HUES6 (cell line): ENCODE measurements around the gene SLC2A9.

Source experiments
- H3K27ac ChIP-seq: 2 replicates; pipeline ENCODE4 v1.7.0; 2013; ENCODE audit warnings: low read depth, mild to moderate bottlenecking, low read length, inconsistent platforms
- H3K27me3 ChIP-seq: 2 replicates; pipeline ENCODE4 v1.6.1; 2013; ENCODE audit warnings: low read length; ENCODE audit not compliant: control insufficient read depth, insufficient read depth
- H3K36me3 ChIP-seq: 2 replicates; pipeline ENCODE4 v1.6.1; 2013; ENCODE audit warnings: low read length; ENCODE audit not compliant: control insufficient read depth, insufficient read depth
- H3K4me1 ChIP-seq: 2 replicates; pipeline ENCODE4 v1.6.1; 2013; ENCODE audit warnings: low read length; ENCODE audit not compliant: control insufficient read depth, insufficient read depth
- H3K4me3 ChIP-seq: 2 replicates; pipeline ENCODE4 v1.5.1; 2013; ENCODE audit warnings: low read depth, low read length
- H3K9ac ChIP-seq: one replicate; pipeline ENCODE4 v1.6.1; 2013; ENCODE audit warnings: mild to moderate bottlenecking, low read length
- H3K9me3 ChIP-seq: 2 replicates; pipeline ENCODE4 v1.6.1; 2013; ENCODE audit warnings: low read depth, low read length; ENCODE audit not compliant: control insufficient read depth, insufficient read depth

SLC2A9 gene

DNA sequence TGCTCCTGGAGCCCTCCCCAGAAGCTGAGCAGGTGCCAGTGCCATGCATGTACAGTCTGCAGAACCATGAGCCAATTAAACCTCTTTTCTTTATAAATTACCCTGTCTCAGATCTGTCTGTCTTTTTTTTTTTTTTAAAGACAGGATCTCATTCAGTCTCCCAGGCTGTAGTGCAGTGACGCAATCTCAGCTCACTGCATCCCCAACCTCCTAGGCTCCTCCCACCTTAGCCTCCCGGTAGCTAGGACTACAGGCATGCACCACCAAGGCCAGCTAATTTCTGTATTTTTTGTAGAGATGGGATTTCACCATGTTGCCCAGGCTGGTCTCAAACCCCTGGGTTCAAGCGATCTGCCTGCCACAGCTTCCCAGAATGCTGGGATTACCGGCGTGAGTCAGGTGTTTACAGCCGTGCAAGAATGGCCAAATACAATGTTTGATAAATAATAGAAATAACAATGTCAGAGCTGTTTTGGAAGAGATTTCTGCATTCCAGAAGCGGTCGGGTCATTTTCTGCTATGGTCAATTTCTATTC lies 68.8 kb downstream of the SLC2A9 start:
- no peak overlapping the region for H3K4me3 ChIP-seq
- no peaks in the 10 kb centered on the region for H3K36me3 ChIP-seq
- H3K27ac ChIP-seq, result no peak overlapping the region
- H3K27me3 ChIP-seq, result no peaks in the 10 kb centered on the region
- H3K9ac ChIP-seq, result no peak overlapping the region
- no peaks in the 10 kb centered on the region for H3K4me1 ChIP-seq
- H3K9me3 ChIP-seq, result no peaks in the 10 kb centered on the region

DNA sequence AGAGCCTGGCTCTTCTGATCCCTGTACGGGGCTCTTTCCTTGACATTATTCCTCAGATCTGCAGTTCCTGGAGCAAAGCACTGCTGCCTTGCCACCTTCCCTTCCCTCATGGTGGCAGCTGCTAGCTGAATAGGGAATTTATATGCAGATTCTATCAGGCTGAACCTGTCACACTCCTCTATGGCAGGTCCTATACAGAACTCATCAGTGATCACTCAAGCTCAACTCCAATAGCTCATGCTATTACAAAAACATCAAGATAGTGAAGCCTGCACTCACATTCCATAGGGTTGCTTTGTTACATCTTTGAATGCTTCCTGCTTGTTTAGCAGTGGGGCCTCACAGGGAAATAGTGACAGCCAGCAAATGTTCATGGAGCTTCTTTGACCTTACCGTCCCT lies 71.7 kb downstream of the SLC2A9 start:
- H3K36me3 ChIP-seq, result no peaks in the 10 kb centered on the region
- H3K27ac ChIP-seq, result no peak overlapping the region
- no peak overlapping the region for H3K4me3 ChIP-seq
- H3K9me3 ChIP-seq, result no peaks in the 10 kb centered on the region
- no peaks in the 10 kb centered on the region for H3K27me3 ChIP-seq
- H3K9ac ChIP-seq, result no peak overlapping the region
- no peaks in the 10 kb centered on the region for H3K4me1 ChIP-seq

DNA sequence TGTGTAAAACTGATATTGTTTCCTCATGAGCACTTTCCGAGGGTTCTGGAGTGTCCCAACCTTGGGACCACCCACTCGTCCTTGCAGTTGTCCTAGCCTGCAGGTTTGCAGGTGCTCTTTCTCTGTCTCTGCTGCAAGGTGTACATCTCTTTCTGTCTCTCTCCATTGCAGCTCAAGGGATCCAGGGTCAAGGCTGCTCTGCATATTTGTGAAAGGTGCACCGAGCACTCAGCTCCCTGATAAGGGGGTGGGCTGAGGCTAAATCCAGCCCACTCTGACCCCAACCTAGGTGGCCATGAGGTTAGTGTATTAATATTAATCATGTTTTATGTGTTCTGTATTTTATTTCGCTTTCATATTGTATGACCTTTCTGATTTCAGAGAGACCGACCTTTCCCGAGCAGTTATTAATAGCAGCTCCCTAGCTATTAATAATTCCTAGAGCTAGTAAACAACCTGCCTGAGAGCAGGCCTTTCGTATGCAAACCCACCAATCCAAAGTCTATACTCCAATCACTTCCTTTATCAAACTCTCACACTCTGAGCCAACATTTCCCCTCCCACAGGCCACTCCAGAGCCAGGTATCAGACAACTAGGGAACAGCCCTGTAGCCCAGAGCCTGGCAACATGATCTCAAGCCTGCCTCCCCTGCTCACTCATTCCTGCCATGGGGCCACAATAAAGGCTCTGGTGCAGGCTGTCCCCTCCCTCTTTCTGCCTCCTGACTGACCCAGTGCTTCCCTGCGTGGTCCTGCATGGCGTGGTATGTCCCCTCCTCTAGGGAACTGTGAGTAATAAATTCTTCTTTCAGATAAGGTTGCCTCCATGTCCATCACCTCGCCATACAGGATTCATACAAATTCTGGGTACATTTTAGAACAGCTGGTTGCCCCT lies 73.9 kb downstream of the SLC2A9 start:
- no peaks in the 10 kb centered on the region for H3K36me3 ChIP-seq
- H3K4me1 ChIP-seq, result no peaks in the 10 kb centered on the region
- no peak overlapping the region for H3K27ac ChIP-seq
- no peaks in the 10 kb centered on the region for H3K27me3 ChIP-seq
- no peak overlapping the region for H3K4me3 ChIP-seq
- H3K9ac ChIP-seq, result no peak overlapping the region
- no peaks in the 10 kb centered on the region for H3K9me3 ChIP-seq

DNA sequence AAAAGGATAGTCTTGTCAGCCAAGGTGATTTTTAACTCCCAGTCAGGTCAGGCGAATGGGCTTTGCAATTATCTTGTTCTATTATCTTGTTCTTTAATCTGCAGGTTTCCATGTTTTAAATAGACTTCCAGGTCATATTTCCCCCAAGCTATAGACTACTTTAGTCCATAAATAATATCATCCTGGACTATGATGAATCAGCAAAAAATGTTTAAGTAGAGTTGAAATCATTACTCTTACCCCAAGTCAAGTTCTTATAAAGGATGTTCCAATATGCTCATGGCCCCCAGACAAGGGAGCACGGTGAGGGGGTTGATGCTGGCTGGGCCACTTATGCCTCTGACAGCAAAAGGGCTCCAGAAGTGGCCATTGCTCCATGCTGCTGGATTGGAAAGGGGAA lies 75.1 kb downstream of the SLC2A9 start:
- no peaks in the 10 kb centered on the region for H3K27me3 ChIP-seq
- no peaks in the 10 kb centered on the region for H3K9me3 ChIP-seq
- no peaks in the 10 kb centered on the region for H3K4me1 ChIP-seq
- no peak overlapping the region for H3K4me3 ChIP-seq
- H3K9ac ChIP-seq, result no peak overlapping the region
- H3K27ac ChIP-seq, result no peak overlapping the region
- H3K36me3 ChIP-seq, result no peaks in the 10 kb centered on the region

DNA sequence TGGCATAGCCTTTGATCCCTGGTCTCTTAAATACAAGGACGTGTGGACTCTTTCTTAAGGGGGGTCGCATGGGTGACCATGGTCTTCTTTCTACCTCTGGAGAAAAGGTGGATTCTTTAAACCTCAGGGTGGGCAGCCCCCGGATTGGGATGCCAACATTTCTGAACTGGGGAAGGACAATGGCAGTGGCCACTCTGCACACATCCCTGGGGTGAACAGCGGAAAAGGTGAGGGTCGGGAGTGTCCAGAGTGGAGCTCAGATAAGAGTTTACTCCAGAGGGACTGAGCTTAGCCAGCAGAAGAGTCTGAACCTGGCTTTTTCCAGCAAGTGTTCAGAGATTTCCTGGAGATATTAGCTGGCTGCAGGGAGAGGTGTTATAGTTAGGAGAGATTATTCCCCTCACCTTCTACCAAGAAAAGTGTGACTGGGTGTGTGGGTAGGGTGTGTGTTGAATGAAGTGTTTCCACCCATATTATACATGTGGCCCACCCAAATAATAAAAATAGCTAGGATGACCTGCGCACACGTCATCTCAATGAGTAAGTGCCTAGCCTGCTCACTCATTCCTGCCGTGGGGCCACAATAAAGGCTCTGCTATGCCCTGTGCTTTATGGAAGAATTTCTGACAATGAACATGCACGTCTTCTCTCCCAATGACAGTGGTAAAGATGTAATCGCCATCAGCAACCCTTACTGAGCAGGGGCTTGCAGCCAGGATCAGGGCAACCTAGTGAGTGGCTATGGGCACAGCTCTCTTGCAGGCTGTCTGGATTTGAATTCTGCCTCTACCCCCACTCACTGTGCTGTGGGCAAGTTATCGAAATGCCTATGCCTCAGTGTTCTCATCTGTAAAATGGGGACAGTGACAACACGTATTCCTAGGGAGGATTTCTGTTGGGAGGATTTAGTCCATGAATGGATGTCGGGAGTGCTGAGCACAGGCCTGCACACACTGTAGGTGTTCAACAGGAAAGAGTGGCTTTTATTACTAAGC lies 76.6 kb downstream of the SLC2A9 start:
- Histone ChIP-seq H3K27me3 (no peaks in the 10 kb centered on the region), H3K36me3 (no peaks in the 10 kb centered on the region), H3K9me3 (no peaks in the 10 kb centered on the region), H3K4me3 (no peak overlapping the region), H3K9ac (no peak overlapping the region), H3K27ac (no peak overlapping the region), H3K4me1 (peaks cover 1% of the 10 kb centered on the region; the same call in 1 of the 2 replicates)

DNA sequence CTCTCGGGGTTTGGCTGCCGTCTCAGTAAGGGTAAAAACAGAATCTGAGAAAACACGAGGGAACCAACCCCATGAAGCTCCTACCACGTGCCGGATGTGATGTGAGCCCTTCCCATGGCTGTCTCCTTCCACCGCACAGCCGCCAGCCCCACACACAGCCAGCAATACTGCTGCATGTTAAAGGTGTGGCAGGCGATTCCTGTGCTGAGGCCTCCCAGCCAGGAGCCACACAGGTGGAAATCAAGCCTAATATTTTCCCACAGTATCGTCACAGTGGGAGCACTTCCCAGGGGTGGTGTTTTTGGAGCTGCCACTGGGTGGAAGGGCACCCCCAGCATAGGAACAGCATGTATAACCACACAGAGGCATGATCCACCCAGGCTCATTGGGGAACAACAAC lies 77.5 kb downstream of the SLC2A9 start:
- Histone ChIP-seq H3K36me3 (no peaks in the 10 kb centered on the region), H3K9ac (no peak overlapping the region), H3K4me3 (no peak overlapping the region), H3K4me1 (peaks cover 11% of the 10 kb centered on the region), H3K27ac (no peak overlapping the region), H3K9me3 (no peaks in the 10 kb centered on the region), H3K27me3 (no peaks in the 10 kb centered on the region)

DNA sequence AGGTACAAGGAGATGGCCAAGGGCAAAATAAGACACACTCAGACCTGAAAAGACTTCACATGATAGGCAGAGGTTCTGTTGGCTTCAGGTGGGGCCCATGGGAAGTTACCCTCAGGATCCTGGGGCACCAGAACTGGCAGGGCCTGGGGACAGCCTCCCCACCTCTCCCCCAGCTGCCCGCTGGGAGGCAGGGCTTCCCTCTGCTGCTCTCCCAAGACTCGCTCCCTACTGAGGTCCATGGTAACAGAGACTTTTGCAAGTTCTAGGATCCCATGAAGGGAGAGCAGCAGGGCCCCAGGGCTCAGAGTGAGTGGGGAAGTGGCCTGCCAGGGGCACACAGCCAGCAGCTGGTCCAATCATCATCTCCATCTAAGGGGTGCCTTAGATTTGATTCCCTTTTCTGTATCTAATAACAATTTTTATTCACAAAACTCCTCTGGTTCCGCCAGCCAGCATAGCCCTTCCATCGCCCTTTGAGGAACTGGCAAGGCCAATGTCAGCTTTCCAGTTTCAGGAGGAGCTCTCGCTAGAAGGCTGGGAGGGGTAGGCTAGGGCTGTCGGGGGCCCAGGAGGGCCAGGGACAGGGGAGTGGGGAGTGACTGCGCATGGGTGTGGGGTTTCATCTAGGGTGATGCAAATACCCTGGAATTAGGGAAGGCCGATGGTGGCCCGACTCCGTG lies 78.2 kb downstream of the SLC2A9 start:
- no peaks in the 10 kb centered on the region for H3K36me3 ChIP-seq
- H3K9me3 ChIP-seq, result no peaks in the 10 kb centered on the region
- H3K4me1 ChIP-seq, result peaks cover 15% of the 10 kb centered on the region
- H3K27ac ChIP-seq, result no peak overlapping the region
- no peak overlapping the region for H3K4me3 ChIP-seq
- no peak overlapping the region for H3K9ac ChIP-seq
- H3K27me3 ChIP-seq, result no peaks in the 10 kb centered on the region

DNA sequence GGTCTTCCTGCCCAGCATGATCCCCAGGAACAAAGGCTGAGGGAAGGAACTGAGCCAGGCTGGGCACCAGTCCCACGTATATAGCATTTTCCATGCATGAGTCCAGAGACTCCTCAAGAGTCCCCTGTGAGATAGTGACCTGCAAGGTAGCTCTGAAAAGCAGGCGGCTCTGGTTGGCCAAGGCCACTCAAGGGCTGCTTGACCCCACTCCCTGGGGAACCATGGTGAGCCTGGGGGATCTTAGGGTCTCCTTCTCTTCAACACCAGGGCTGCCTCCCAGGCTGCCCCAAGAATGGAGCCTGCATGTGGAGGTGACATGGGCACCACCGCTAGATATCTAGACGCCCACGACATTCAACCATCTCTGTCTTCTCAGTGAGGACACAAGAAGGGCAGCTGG lies 79.2 kb downstream of the SLC2A9 start:
- no peaks in the 10 kb centered on the region for H3K27me3 ChIP-seq
- H3K36me3 ChIP-seq, result no peaks in the 10 kb centered on the region
- no peak overlapping the region for H3K9ac ChIP-seq
- no peaks in the 10 kb centered on the region for H3K9me3 ChIP-seq
- H3K27ac ChIP-seq, result no peak overlapping the region
- H3K4me3 ChIP-seq, result no peak overlapping the region
- peaks cover 15% of the 10 kb centered on the region for H3K4me1 ChIP-seq

DNA sequence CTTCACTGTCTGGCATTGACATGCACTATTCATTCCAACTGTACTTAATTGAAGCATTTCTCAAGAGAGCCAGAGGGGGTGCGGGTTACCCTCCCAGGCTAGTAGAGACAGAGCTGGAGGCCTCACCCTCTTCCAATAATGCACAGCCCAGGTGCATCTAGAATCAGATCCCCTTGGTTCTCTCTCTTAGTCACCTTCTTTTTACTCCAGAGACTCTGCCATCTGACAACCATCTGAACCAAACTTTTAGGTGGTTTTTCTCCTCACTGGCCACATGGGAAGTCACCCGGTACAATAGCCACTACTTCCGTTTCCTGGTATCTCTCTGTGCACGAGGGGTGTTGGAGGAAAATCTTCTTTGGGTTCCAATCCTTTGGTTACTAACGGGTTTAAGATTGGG lies 81.3 kb downstream of the SLC2A9 start:
- Histone ChIP-seq H3K4me1 (peaks cover 15% of the 10 kb centered on the region), H3K27ac (no peak overlapping the region), H3K36me3 (no peaks in the 10 kb centered on the region), H3K27me3 (no peaks in the 10 kb centered on the region), H3K4me3 (no peak overlapping the region), H3K9me3 (no peaks in the 10 kb centered on the region), H3K9ac (no peak overlapping the region)

DNA sequence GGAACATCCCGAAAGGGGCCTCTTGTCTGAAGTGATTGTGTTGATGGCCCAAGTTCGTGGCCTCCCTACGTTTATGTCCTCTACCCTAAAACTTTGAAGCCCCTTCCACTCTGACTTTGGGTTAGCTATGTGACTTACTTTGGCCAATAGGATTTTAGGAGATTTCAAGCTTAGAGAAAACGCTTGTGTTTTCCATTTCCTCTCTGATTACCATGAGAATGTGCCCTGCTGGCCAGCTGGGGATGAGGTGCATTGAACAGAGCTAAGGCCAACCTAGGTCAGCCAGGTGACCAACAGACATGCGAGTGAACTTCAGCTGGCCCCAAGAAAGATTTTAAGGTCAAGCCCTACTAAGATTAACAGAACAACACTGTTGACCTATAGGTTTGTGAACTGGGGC lies 82.4 kb downstream of the SLC2A9 start:
- Histone ChIP-seq H3K27me3 (no peaks in the 10 kb centered on the region; the same call in 1 of the 2 replicates), H3K4me1 (peaks cover 15% of the 10 kb centered on the region), H3K9ac (no peak overlapping the region), H3K4me3 (no peak overlapping the region), H3K36me3 (no peaks in the 10 kb centered on the region), H3K9me3 (no peaks in the 10 kb centered on the region), H3K27ac (no peak overlapping the region)
